ENCODE measurements around the gene ALPK1.

Gene ALPK1

GRCh38 chr4:112270051-112270450 is 27.1 kb upstream of the ALPK1 start:
- H3K4me3 ChIP-seq (ENCODE audit: low read depth, low read length) = no peak overlapping the region
- no peak for TF ChIP-seq CTCF (IDR thresholded peaks at IDR 0.05; ENCODE audit: borderline replicate concordance, insufficient read depth, low read depth, low read length)

GRCh38 chr4:112270640-112271421 is 26.3 kb upstream of the ALPK1 start:
- no peak overlapping the region for H3K4me3 ChIP-seq (ENCODE audit: low read depth, low read length)

GRCh38 chr4:112272292-112272691 is 24.9 kb upstream of the ALPK1 start:
- no peak overlapping the region for H3K4me3 ChIP-seq (ENCODE audit: low read depth, low read length)
- TF ChIP-seq CTCF (IDR thresholded peaks at IDR 0.05; ENCODE audit: borderline replicate concordance, insufficient read depth, low read depth, low read length) = no peak

More at GRCh38 chr4:112270640-112271421, 26.3 kb upstream of the ALPK1 start:
- no peak for TF ChIP-seq CTCF (IDR thresholded peaks at IDR 0.05; ENCODE audit: borderline replicate concordance, insufficient read depth, low read depth, low read length)

GRCh38 chr4:112274959-112275358 is 22.2 kb upstream of the ALPK1 start:
- H3K4me3 ChIP-seq (ENCODE audit: low read depth, low read length) = no peak overlapping the region
- TF ChIP-seq CTCF (IDR thresholded peaks at IDR 0.05; ENCODE audit: borderline replicate concordance, insufficient read depth, low read depth, low read length) = no peak

GRCh38 chr4:112276113-112276512 is 21.1 kb upstream of the ALPK1 start:
- no peak overlapping the region for H3K4me3 ChIP-seq (ENCODE audit: low read depth, low read length)
- no peak for TF ChIP-seq CTCF (IDR thresholded peaks at IDR 0.05; ENCODE audit: borderline replicate concordance, insufficient read depth, low read depth, low read length)

- TF ChIP-seq CTCF (IDR thresholded peaks at IDR 0.05; ENCODE audit: borderline replicate concordance, insufficient read depth, low read depth, low read length) = no peak
These were observed 19.9 kb upstream of the ALPK1 start for GRCh38 chr4:112277220-112277619.

More at GRCh38 chr4:112277220-112277619, 19.9 kb upstream of the ALPK1 start:
- H3K4me3 ChIP-seq (ENCODE audit: low read depth, low read length) = no peak overlapping the region

All from GM12875 (cell line).